SK-N-SH (cell line): ENCODE data around the gene SIM2. TPM values are rescaled to one million over a fixed set of nuclear protein-coding genes. Genes with fewer than 3 reads are reported as not detected.

Source experiments
- CTCF ChIA-PET: fragments of 300-600, 350-600 bp; formaldehyde crosslinking; extraction: SDS; loops from one replicate; lab custom pipeline; 2021; lab: Yijun Ruan, JAX
- POLR2A ChIA-PET: fragments of 350-600 bp; sonication (Branson Sonifier 250); formaldehyde crosslinking; extraction: SDS; loops from one replicate; lab custom pipeline; 2020; ENCODE audit warnings: antibody characterized with exemption, inconsistent platforms; lab: Yijun Ruan, JAX
- DNase-seq: peaks from one replicate; pipeline ENCODE4 v3.0.0; 2012
- H2AFZ ChIP-seq: fragments of 200-600 bp; sonication (generic); 2 replicates; pipeline ENCODE4 v1.8.1; 2016; ENCODE audit warnings: antibody characterized with exemption, mild to moderate bottlenecking, low read depth
- H3F3A ChIP-seq: fragments of 200-600 bp; sonication (generic); replicated peaks from 2 replicates; pipeline ENCODE3; 2016; ENCODE audit warnings: antibody characterized with exemption, mild to moderate bottlenecking; ENCODE audit not compliant: insufficient read depth
- H3K27ac ChIP-seq, 2 experiments: fragments of 200-500 bp in 1 of 2; fragments of 200-600 bp in 1 of 2; sonication (Bioruptor generic) in 1 of 2; sonication (generic), shearing (Covaris generic) in 1 of 2; 2 replicates each; pipeline versions ENCODE4 v1.5.1 to v1.6.1; 2014 to 2016; ENCODE audit warnings: low read depth in 2 of 2, inconsistent platforms in 1 of 2, low read length in 1 of 2, mild to moderate bottlenecking in 1 of 2, mixed read lengths in 1 of 2
- H3K27me3 ChIP-seq: fragments of 200-600 bp; sonication (generic), shearing (Covaris generic); 2 replicates; pipeline ENCODE4 v1.6.1; 2016; ENCODE audit warnings: mixed run types; ENCODE audit not compliant: insufficient read depth
- H3K36me3 ChIP-seq, 2 experiments: fragments of 200-500 bp in 1 of 2; fragments of 200-600 bp in 1 of 2; sonication (Bioruptor generic) in 1 of 2; sonication (generic) in 1 of 2; replicated peaks in 1 of 2; 2 replicates each; pipeline versions ENCODE3 to v1.5.1; 2014 to 2016; ENCODE audit warnings: low read length in 1 of 2, mild to moderate bottlenecking in 1 of 2; ENCODE audit not compliant: insufficient read depth in 2 of 2, control insufficient read depth in 1 of 2
- H3K4me1 ChIP-seq, 2 experiments: fragments of 200-500 bp in 1 of 2; fragments of 200-600 bp in 1 of 2; sonication (Bioruptor generic) in 1 of 2; sonication (generic), shearing (Covaris generic) in 1 of 2; 2 replicates each; pipeline versions ENCODE4 v1.5.1 to v1.6.1; 2014 to 2016; ENCODE audit warnings: low read depth in 1 of 2, low read length in 1 of 2, mixed run types in 1 of 2; ENCODE audit not compliant: insufficient read depth in 2 of 2, control insufficient read depth in 1 of 2
- H3K4me2 ChIP-seq: fragments of 200-600 bp; sonication (generic), shearing (Covaris generic); 2 replicates; pipeline ENCODE4 v1.6.1; 2017; ENCODE audit warnings: mixed run types
- H3K4me3 ChIP-seq, 2 experiments: fragments of 200-500 bp in 1 of 2; fragments of 200-600 bp in 1 of 2; sonication (Bioruptor generic) in 1 of 2; sonication (generic), shearing (Covaris generic) in 1 of 2; 2 replicates each; pipeline versions ENCODE4 v1.5.1 to v1.8.1; 2014 to 2016; ENCODE audit warnings: low read depth in 2 of 2, inconsistent platforms in 1 of 2, low read length in 1 of 2, mild to moderate bottlenecking in 1 of 2, mixed read lengths in 1 of 2, moderate library complexity in 1 of 2
- H3K79me2 ChIP-seq: fragments of 200-600 bp; sonication (generic); 2 replicates; pipeline ENCODE4 v1.8.1; 2017; ENCODE audit warnings: mild to moderate bottlenecking; ENCODE audit not compliant: insufficient read depth
- H3K9ac ChIP-seq: fragments of 200-600 bp; sonication (generic); 2 replicates; pipeline ENCODE4 v1.6.1; 2017; ENCODE audit warnings: mixed run types
- H3K9me2 ChIP-seq: fragments of 200-600 bp; sonication (generic); 2 replicates; pipeline ENCODE4 v1.6.1; 2017; ENCODE audit warnings: mixed run types
- H3K9me3 ChIP-seq: fragments of 200-600 bp; sonication (generic); 2 replicates; pipeline ENCODE4 v1.6.1; 2017; ENCODE audit warnings: mixed run types, mild to moderate bottlenecking, moderate library complexity
- H4K20me1 ChIP-seq: fragments of 200-600 bp; sonication (generic); 2 replicates; pipeline ENCODE4 v1.6.1; 2017; ENCODE audit warnings: mild to moderate bottlenecking, mixed run types; ENCODE audit not compliant: insufficient read depth
- CTCF ChIP-seq: fragments of 200-600 bp; sonication (generic); IDR thresholded peaks from 2 replicates; pipeline ENCODE4 v1.6.1; 2017; ENCODE audit warnings: antibody characterized with exemption, mild to moderate bottlenecking, moderate library complexity
- ELF1 ChIP-seq: IDR thresholded peaks from 2 replicates; pipeline ENCODE4 v1.4.0; 2012
- MEF2A ChIP-seq: IDR thresholded peaks from 2 replicates; pipeline ENCODE4 v1.4.0; 2012; ENCODE audit warnings: low read depth, borderline replicate concordance
- NRF1 ChIP-seq: IDR thresholded peaks from 2 replicates; pipeline ENCODE4 v1.6.1; 2012; ENCODE audit warnings: low read depth, mild to moderate bottlenecking, low read length
- RFX5 ChIP-seq: IDR thresholded peaks from 2 replicates; pipeline ENCODE4 v1.6.1; 2012; ENCODE audit warnings: mild to moderate bottlenecking, improper control_type of control experiment, low read length
- TAF1 ChIP-seq: IDR thresholded peaks from 2 replicates; pipeline ENCODE4 v1.6.1; 2012; ENCODE audit warnings: low read depth, mild to moderate bottlenecking, low read length, moderate library complexity, borderline replicate concordance
- TCF12 ChIP-seq: IDR thresholded peaks from 2 replicates; pipeline ENCODE4 v1.4.0; 2012
- YY1 ChIP-seq: IDR thresholded peaks from 2 replicates; pipeline ENCODE4 v1.4.0; 2012; ENCODE audit warnings: low read depth, mild to moderate bottlenecking
- ZBTB33 ChIP-seq: IDR thresholded peaks from 2 replicates; pipeline ENCODE4 v1.4.0; 2012; ENCODE audit warnings: low read depth, borderline replicate concordance
- whole genome bisulfite sequencing: methylation state at CpG from one replicate; pipeline ENCODE4 v1.1.6; 2017; ENCODE audit warnings: low lambda C conversion rate; 5-methylcytosine and 5-hydroxymethylcytosine counted together
- polyA plus RNA-seq, 3 experiments: library from polyadenylated mRNA; depleted of rRNA; stranded (reverse); fragments of >200 nt; gene quantifications; 2 replicates each; pipeline ENCODE4 v1.2.3, GENCODE V29; 2012

SIM2 gene
- polyA plus RNA-seq, 1 of the 3 experiments (the other 2 are of a cell fraction), result not detected

DNA sequence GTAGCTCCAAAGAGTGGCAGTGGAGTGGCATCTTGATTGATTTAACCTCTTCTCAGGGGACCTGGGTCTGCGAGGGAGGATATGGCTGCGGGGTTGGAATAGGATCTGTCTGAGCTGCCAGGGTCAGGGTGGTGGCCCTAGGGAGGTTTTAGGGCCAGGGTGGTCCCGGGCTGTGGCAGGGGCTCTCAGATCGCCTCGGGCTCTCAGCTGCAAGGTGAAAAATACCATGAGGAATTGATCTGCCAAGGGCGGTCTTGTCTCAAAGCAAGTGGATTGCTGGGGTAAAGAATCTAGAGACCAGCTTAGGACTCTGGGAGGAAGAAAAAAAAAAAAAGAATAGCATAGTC lies 3.7 kb downstream of the SIM2 start:
- Histone ChIP-seq H3K4me3 (no peak overlapping the region), H3F3A (no peaks in the 10 kb centered on the region), H3K27me3 (peaks cover 98% of the 10 kb centered on the region), H3K4me2 (no peak overlapping the region), H3K9me2 (no peaks in the 10 kb centered on the region), H3K79me2 (no peaks in the 10 kb centered on the region), H3K9me3 (no peaks in the 10 kb centered on the region), H2AFZ (no peak overlapping the region), H3K27ac (no peak overlapping the region), H3K9ac (no peak overlapping the region), H4K20me1 (peaks cover 14% of the 10 kb centered on the region; the same call in 1 of the 2 replicates), H3K36me3 (no peaks in the 10 kb centered on the region), H3K4me1 (peaks cover 0 to 6% of the 10 kb centered on the region in 2 experiments; a peak in 2 of 4 replicates)
- CTCF ChIA-PET, result interaction anchor here (1.3 to 1.5 kb wide), 2 partner anchors 197 to 972 kb away, joined by 3 to 5 read pairs; no protein-coding TSS in a partner anchor
- TF ChIP-seq TAF1, result no peak
- TF ChIP-seq ZBTB33, result no peak
- no peak for TF ChIP-seq NRF1
- no peak for TF ChIP-seq CTCF
- TF ChIP-seq TCF12, result no peak
- no peak for TF ChIP-seq RFX5
- no peak for TF ChIP-seq ELF1
- no peak for DNase-seq
- WGBS, result 15% methylated on average over 6 of the region's 6 CpGs
- POLR2A ChIA-PET, result no interaction called here

DNA sequence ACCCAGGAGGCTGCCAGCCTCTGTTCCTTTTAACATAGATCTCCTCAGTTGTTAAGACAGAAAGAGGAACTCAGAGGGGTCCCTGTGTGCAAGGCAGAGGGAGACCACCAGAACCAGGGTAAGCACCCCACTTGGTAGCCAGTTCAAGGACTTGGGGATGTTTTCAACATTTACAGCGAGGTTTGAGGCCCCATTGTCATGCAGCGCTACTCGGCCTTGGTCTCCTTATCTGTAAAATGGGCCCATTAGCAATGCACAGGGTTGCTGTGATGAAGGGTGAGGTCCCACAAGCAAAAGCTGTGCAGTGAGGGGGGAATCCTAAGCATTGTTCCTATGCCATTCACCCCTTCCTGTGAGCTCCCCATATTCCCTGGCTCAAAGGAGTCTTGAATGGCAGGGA lies 4.2 kb downstream of the SIM2 start:
- no peak for DNase-seq
- no peaks in the 10 kb centered on the region for H3F3A ChIP-seq
- H3K4me2 ChIP-seq, result no peak overlapping the region
- H3K4me1 ChIP-seq, result peaks cover 0 to 6% of the 10 kb centered on the region in 2 experiments; a peak in 2 of 4 replicates
- H3K9ac ChIP-seq, result no peak overlapping the region
- H3K9me2 ChIP-seq, result no peaks in the 10 kb centered on the region
- peaks cover 14% of the 10 kb centered on the region; the same call in 1 of the 2 replicates for H4K20me1 ChIP-seq
- CTCF ChIA-PET, result interaction anchor here (1.2 to 1.5 kb wide), 3 partner anchors 198 to 972 kb away, joined by 3 to 5 read pairs (median 4); no protein-coding TSS in a partner anchor
- no peak overlapping the region for H3K4me3 ChIP-seq
- no peak overlapping the region for H3K27ac ChIP-seq
- POLR2A ChIA-PET, result no interaction called here
- H2AFZ ChIP-seq, result no peak overlapping the region
- H3K9me3 ChIP-seq, result no peaks in the 10 kb centered on the region
- WGBS, result 40% methylated on average over 3 of the region's 3 CpGs
- no peaks in the 10 kb centered on the region for H3K36me3 ChIP-seq
- no peaks in the 10 kb centered on the region for H3K79me2 ChIP-seq
- TF ChIP-seq YY1 (no peak), MEF2A (no peak)
- TF ChIP-seq, all 33 proteins: peak for 0
- H3K27me3 ChIP-seq, result peaks cover 98% of the 10 kb centered on the region
